ENCODE results near the gene LRP8.

The LRP8 gene

GRCh38 chr1:53321776-53322602 is 5.9 kb downstream of the LRP8 start:
- DNase-seq (ENCODE audit: low spot score) = no peak

- DNase-seq (ENCODE audit: low spot score) = no peak
These were observed 6.5 kb downstream of the LRP8 start for GRCh38 chr1:53321366-53321765.

GRCh38 chr1:53320646-53321045 is 7.2 kb downstream of the LRP8 start:
- DNase-seq (ENCODE audit: low spot score) = no peak

GRCh38 chr1:53319296-53320101 is 8.4 kb downstream of the LRP8 start:
- no peak for DNase-seq (ENCODE audit: low spot score)

- no peak for DNase-seq (ENCODE audit: low spot score)
These were observed 10.0 kb downstream of the LRP8 start for GRCh38 chr1:53317646-53318539.

- DNase-seq (ENCODE audit: low spot score) = no peak
These were observed 10.9 kb downstream of the LRP8 start for GRCh38 chr1:53316766-53317581.

- DNase-seq (ENCODE audit: low spot score) = no peak
These were observed 11.5 kb downstream of the LRP8 start for GRCh38 chr1:53316424-53316765.

GRCh38 chr1:53315456-53316423 is 12.1 kb downstream of the LRP8 start:
- DNase-seq (ENCODE audit: low spot score) = no peak

GRCh38 chr1:53315046-53315445 is 12.8 kb downstream of the LRP8 start:
- DNase-seq (ENCODE audit: low spot score) = no peak

- DNase-seq (ENCODE audit: low spot score) = no peak
These were observed 13.3 kb downstream of the LRP8 start for GRCh38 chr1:53314606-53315005.

GRCh38 chr1:53314096-53314495 is 13.8 kb downstream of the LRP8 start:
- DNase-seq (ENCODE audit: low spot score) = no peak

- DNase-seq (ENCODE audit: low spot score) = no peak
These were observed 14.3 kb downstream of the LRP8 start for GRCh38 chr1:53313556-53313955.

- no peak for DNase-seq (ENCODE audit: low spot score)
These were observed 16.1 kb downstream of the LRP8 start for GRCh38 chr1:53311702-53312305.

- no peak for DNase-seq (ENCODE audit: low spot score)
These were observed 16.8 kb downstream of the LRP8 start for GRCh38 chr1:53310847-53311681.

GRCh38 chr1:53309802-53310201 is 18.1 kb downstream of the LRP8 start:
- no peak for DNase-seq (ENCODE audit: low spot score)

- no peak for DNase-seq (ENCODE audit: low spot score)
These were observed 19.4 kb downstream of the LRP8 start for GRCh38 chr1:53308506-53308905.

- no peak for DNase-seq (ENCODE audit: low spot score)
These were observed 20.8 kb downstream of the LRP8 start for GRCh38 chr1:53307037-53307436.

GRCh38 chr1:53306168-53306567 is 21.7 kb downstream of the LRP8 start:
- DNase-seq (ENCODE audit: low spot score) = no peak

GRCh38 chr1:53305650-53306049 is 22.2 kb downstream of the LRP8 start:
- no peak for DNase-seq (ENCODE audit: low spot score)
